Measurements from ENCODE around the gene LAPTM4A. TPM values are rescaled to one million over a fixed set of nuclear protein-coding genes. Genes with fewer than 3 reads are reported as not detected.

LAPTM4A gene
- total RNA-seq, 1 experiment from 2014 or later: 129 TPM

GRCh38 chr2:20005067-20005627 is 46.3 kb downstream of the LAPTM4A start:
- no peaks in the 10 kb centered on the region for H3K9me3 Mint-ChIP-seq (ENCODE audit: low read depth, unreplicated experiment)
- no peak for DNase-seq
- H3K27ac Mint-ChIP-seq (ENCODE audit: unreplicated experiment): no peak overlapping the region
- no TSS peak for BruUV-seq (replicated peaks)
- H3K4me1 Mint-ChIP-seq (ENCODE audit: low read depth, unreplicated experiment): no peaks in the 10 kb centered on the region
- no peaks in the 10 kb centered on the region for H3K36me3 Mint-ChIP-seq (ENCODE audit: insufficient read depth, unreplicated experiment)
- intact Hi-C loops (cut with micrococcal nuclease; ENCODE audit: unreplicated experiment): no loop called here
- no peaks in the 10 kb centered on the region for H3K27me3 Mint-ChIP-seq (ENCODE audit: unreplicated experiment)
- TF ChIP-seq CTCF (IDR thresholded peaks at IDR 0.05; ENCODE audit: unreplicated experiment): no peak
- H3K4me3 Mint-ChIP-seq (ENCODE audit: low read depth, unreplicated experiment): no peak overlapping the region
- CTCF ChIA-PET: interaction anchor here (0.6 kb wide), 1 partner anchor 15 kb away, joined by 3 read pairs; no protein-coding TSS in a partner anchor

- Mint-ChIP-seq H3K4me1 (ENCODE audit: low read depth, unreplicated experiment) (no peaks in the 10 kb centered on the region), H3K4me3 (ENCODE audit: low read depth, unreplicated experiment) (no peak overlapping the region), H3K27ac (ENCODE audit: unreplicated experiment) (no peak overlapping the region), H3K9me3 (ENCODE audit: low read depth, unreplicated experiment) (no peaks in the 10 kb centered on the region), H3K36me3 (ENCODE audit: insufficient read depth, unreplicated experiment) (no peaks in the 10 kb centered on the region), H3K27me3 (ENCODE audit: unreplicated experiment) (no peaks in the 10 kb centered on the region)
- CTCF ChIA-PET: no interaction called here
- no peak for TF ChIP-seq CTCF (IDR thresholded peaks at IDR 0.05; ENCODE audit: unreplicated experiment)
- DNase-seq: no peak
- no TSS peak for BruUV-seq (replicated peaks)
- intact Hi-C loops (cut with micrococcal nuclease; ENCODE audit: unreplicated experiment): no loop called here
Measured at GRCh38 chr2:20001361-20001863, 50.0 kb downstream of the LAPTM4A start.

- TF ChIP-seq CTCF (IDR thresholded peaks at IDR 0.05; ENCODE audit: unreplicated experiment): no peak
- H3K4me1 Mint-ChIP-seq (ENCODE audit: low read depth, unreplicated experiment): peaks cover 10% of the 10 kb centered on the region
- H3K9me3 Mint-ChIP-seq (ENCODE audit: low read depth, unreplicated experiment): no peaks in the 10 kb centered on the region
- BruUV-seq (replicated peaks): no TSS peak
- no peak overlapping the region for H3K27ac Mint-ChIP-seq (ENCODE audit: unreplicated experiment)
- no peak for DNase-seq
- intact Hi-C loops (cut with micrococcal nuclease; ENCODE audit: unreplicated experiment): no loop called here
- no peaks in the 10 kb centered on the region for H3K27me3 Mint-ChIP-seq (ENCODE audit: unreplicated experiment)
- CTCF ChIA-PET: no interaction called here
- peaks cover 24% of the 10 kb centered on the region for H3K36me3 Mint-ChIP-seq (ENCODE audit: insufficient read depth, unreplicated experiment)
- no peak overlapping the region for H3K4me3 Mint-ChIP-seq (ENCODE audit: low read depth, unreplicated experiment)
Measured at GRCh38 chr2:19993731-19994130, 57.7 kb downstream of the LAPTM4A start.

GRCh38 chr2:19991895-19992294 is 59.5 kb downstream of the LAPTM4A start:
- H3K27ac Mint-ChIP-seq (ENCODE audit: unreplicated experiment): no peak overlapping the region
- no TSS peak for BruUV-seq (replicated peaks)
- no peak for DNase-seq
- intact Hi-C loops (cut with micrococcal nuclease; ENCODE audit: unreplicated experiment): no loop called here
- H3K27me3 Mint-ChIP-seq (ENCODE audit: unreplicated experiment): no peaks in the 10 kb centered on the region
- CTCF ChIA-PET: no interaction called here
- H3K36me3 Mint-ChIP-seq (ENCODE audit: insufficient read depth, unreplicated experiment): peaks cover 24% of the 10 kb centered on the region
- TF ChIP-seq CTCF (IDR thresholded peaks at IDR 0.05; ENCODE audit: unreplicated experiment): no peak
- H3K4me3 Mint-ChIP-seq (ENCODE audit: low read depth, unreplicated experiment): no peak overlapping the region
- no peaks in the 10 kb centered on the region for H3K9me3 Mint-ChIP-seq (ENCODE audit: low read depth, unreplicated experiment)
- H3K4me1 Mint-ChIP-seq (ENCODE audit: low read depth, unreplicated experiment): peaks cover 10% of the 10 kb centered on the region

Measured in Calu3 (cell line).